ENCODE measurements around the gene TMEM170B.

Gene TMEM170B

GRCh38 chr6:11589261-11589660, 51.7 kb downstream of the TMEM170B start:
- DNase-seq = no peak

GRCh38 chr6:11592294-11592906, 54.9 kb downstream of the TMEM170B start:
- no peak for DNase-seq

GRCh38 chr6:11593096-11593495, 55.5 kb downstream of the TMEM170B start:
- DNase-seq = no peak

GRCh38 chr6:11595903-11596302, 58.4 kb downstream of the TMEM170B start:
- DNase-seq = peak; percentile 25

DNA sequence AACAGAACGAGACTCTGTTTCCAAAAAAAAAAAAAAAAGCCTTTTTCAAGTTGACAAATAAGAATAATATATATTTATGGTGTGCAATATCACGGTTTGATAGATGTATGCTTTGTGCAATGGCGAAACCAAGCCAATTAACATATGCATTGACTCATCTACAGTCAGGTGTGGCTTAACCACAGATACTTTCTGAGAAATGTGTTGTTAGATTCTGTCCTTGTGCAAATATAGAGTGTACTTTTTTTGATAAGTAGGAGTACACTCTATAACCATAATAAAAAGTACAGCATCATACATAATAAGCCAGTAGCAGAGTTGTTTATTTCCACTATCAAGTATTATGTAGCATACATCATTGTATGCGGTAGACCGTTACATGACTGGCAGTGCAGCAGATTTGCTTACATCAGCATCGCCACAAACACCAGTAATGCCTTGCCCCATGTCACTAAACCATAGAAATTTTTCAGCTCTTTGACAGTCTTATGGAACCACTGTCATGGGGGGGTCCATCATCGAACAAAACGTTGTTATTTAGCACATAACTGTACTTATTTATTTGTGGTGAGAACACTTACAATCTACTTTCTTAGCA, 59.2 kb downstream of the TMEM170B start:
- DNase-seq = no peak

- DNase-seq = peak; percentile 47
Measured at GRCh38 chr6:11598687-11599086, 61.1 kb downstream of the TMEM170B start.

DNA sequence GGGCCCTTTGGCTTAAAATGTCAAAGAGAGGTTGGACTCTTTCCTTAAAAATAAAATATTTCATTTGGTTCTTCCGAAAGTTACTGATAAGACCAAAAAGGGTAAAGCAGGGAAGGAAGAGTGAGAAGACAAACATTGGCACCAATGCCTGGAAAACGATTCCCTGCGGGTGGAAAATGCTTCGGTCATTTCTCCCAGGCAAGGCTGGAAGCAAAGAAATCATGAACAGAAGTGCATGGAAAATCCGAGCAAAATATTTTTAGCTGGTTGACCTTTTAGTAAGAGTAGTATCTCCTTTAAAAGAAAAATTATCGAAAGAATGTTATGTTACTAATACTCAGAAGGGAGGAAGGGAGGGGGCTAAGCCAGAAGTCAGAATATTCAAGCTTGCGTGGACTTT, 62.7 kb downstream of the TMEM170B start:
- DNase-seq = no peak

DNA sequence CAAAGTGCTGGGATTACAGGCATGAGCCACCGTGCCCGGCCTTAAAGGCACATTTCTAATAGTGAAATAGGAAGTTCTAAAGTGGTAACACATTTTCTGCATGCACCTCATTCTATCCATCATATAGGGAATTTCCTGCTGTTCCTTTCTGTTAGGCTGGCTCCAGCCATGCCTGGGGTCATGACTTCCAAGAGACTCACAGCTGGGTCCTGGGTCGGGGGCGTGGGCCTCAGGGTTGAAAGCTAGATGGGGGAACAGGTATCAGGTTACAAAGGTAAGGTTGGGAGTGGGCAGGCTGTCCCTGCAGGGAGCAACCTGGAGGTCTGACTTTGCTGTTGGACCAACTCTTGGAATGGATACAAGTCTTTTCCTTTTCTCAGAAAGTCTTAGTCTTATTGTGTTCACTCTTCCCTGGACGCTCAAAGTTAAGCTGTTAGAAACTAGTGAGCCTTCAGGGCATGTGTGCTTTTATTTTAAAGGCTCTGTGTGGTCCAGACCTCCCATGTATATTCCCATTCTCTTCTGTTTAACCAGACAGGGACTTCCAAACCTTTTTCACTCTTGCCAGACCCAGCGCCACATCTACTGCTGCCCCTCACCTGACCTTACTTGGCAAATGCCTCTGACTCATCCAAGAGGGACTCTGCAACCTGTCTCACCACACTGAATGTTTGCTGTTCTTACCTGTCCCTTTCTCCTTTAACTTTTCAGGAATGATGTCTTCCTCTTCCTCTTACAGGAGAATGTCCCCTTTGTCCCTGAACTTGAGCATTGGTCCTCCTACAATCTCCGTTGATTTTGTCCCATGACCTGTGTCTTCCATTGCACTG, 64.4 kb downstream of the TMEM170B start:
- DNase-seq = no peak

- peak; percentile 18 for DNase-seq
Measured at GRCh38 chr6:11604215-11604614, 66.7 kb downstream of the TMEM170B start.

GRCh38 chr6:11604836-11605506, 67.4 kb downstream of the TMEM170B start:
- no peak for DNase-seq

- DNase-seq = no peak
Measured at GRCh38 chr6:11605507-11605905, 68.0 kb downstream of the TMEM170B start.

DNA sequence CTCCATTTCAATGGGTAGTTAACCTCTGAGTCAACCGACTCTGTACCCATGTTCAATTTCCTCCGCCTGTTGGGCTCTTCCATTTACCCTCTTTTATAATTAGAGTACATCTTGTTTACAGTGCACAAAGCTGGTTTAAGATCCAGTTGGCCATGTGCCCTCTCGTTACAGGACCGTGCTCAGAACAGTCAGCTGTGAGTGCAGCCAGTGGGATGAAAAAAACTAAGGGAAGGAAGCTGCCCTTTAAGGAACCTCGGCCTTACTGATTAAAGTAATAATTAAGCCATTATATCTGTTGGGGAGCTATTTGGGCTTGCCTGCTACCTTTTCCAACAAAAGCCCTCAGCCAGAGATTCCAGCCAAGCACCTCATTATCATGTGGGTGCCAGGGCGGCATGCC, 68.8 kb downstream of the TMEM170B start:
- DNase-seq = no peak

- no peak for DNase-seq
Measured at GRCh38 chr6:11607383-11607782, 69.8 kb downstream of the TMEM170B start.

- no peak for DNase-seq
Measured at GRCh38 chr6:11608600-11609323, 71.2 kb downstream of the TMEM170B start.

DNA sequence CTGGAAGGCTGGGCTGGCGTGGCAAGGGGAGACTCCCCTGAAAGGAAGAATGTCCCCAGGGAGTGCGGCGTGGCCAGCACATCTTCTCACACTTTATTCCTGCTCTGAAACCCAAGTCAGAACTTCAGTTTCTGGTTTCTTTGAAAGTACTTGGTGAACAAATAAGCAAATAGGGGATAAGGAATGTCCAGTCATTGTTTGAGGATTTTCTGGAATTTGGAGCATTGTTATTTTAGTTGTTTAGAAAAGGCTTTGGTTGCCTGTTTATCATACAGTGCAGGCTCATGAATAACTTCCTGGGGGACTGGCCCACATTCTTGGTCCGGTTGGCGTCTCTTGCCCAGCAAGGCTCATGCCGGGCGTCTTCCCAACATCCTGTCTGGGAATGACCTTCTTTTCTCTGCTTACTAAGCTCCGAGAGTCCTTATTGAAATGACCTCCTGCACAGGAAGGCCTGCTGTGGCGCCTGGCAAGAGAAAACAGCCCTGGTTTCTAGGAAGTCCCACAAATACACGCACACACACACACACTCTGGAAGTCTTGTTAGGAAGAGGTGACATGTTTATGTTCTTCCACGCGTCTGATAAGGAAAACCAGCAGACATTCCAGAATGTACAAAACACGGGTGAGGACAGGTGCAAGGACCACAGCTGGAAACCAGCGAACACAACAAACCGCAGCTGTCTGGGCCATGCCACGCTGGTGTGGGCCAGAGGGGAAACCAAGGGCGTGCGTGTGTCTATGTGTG, 71.9 kb downstream of the TMEM170B start:
- no peak for DNase-seq

- DNase-seq = no peak
Measured at GRCh38 chr6:11613336-11613735, 75.8 kb downstream of the TMEM170B start.

- DNase-seq = no peak
Measured at GRCh38 chr6:11613858-11614257, 76.3 kb downstream of the TMEM170B start.

GRCh38 chr6:11614534-11615213, 77.1 kb downstream of the TMEM170B start:
- DNase-seq = no peak

DNA sequence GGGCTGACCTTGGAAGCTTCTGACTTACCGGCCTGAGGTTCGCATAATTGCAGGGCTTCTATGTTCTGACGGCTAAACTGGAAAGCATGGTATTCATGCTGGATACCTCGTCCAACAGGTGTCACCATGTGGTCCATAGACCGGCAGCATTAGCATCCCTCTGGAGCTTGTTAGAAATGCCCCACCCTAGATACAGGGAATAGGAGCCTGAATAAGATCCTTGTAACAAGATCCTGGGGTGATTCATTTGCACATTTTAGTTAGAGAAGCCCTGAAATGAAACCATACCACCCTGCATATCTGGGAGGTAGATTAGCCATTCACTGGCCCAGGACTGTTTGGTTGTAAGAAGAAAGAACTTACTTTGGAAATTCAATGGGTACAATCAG, 77.7 kb downstream of the TMEM170B start:
- no peak for DNase-seq

- no peak for DNase-seq
Measured at GRCh38 chr6:11616200-11616611, 78.7 kb downstream of the TMEM170B start.

- DNase-seq = peak; percentile 10
Measured at GRCh38 chr6:11618533-11618932, 81.0 kb downstream of the TMEM170B start.

DNA sequence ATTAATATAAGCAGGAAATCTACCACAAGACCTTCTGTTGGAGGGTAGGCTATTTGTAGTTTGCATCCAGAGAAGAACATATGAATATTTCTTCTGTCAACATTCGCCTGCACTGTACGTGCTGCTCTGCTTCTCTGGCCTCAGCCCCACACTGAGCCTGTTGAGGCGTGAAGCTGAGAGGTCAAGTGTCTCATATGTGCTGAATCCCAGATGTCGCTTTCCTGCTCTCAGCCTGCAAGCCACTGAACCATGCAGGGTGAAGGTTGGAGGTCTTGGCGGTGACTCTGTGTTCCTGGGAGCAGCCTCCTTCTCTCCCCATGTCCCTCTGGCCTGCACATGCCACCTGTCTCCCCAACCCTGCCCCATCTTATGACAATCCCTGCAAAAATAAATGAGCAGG, 83.6 kb downstream of the TMEM170B start:
- no peak for DNase-seq

Data from OCI-M1 (cell line).